ENCODE data around the gene ENO3.

The ENO3 gene

DNA sequence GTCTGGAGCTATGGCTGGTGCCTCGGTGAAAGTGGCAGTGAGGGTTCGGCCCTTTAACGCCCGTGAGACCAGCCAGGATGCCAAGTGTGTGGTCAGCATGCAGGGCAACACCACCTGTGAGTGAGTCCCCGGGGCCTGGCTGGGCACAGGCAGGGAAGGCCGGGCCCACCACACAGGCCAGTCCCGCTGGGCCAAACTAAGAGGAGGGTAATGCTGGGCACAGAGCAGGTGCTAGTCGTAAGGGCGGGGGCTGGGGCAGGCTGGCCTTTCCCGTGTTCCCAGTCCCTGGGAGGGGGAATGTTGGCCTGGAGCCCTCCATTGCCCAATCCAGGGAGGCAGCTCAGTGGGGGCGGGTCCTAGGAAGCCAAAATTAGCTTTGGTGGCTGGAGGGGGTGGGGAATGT is 49.3 kb downstream of the ENO3 start:
- intact Hi-C loops (cut with DNase I; ENCODE audit: low total_unique reads) = no loop called here
- Histone ChIP-seq H3K4me1 (peaks cover 0 to 37% (median 31%) of the 10 kb centered on the region in 4 donors), H3K9me3 (no peaks in the 10 kb centered on the region), H3K4me3 (peak overlapping the region; percentile 85 to 100), H3K27ac (peak overlapping the region; percentile 94 to 97), H3K36me3 (peaks cover 42 to 46% (median 44%) of the 10 kb centered on the region in 3 donors), H3K27me3 (no peaks in the 10 kb centered on the region)
- TF ChIP-seq, protein P1, sequence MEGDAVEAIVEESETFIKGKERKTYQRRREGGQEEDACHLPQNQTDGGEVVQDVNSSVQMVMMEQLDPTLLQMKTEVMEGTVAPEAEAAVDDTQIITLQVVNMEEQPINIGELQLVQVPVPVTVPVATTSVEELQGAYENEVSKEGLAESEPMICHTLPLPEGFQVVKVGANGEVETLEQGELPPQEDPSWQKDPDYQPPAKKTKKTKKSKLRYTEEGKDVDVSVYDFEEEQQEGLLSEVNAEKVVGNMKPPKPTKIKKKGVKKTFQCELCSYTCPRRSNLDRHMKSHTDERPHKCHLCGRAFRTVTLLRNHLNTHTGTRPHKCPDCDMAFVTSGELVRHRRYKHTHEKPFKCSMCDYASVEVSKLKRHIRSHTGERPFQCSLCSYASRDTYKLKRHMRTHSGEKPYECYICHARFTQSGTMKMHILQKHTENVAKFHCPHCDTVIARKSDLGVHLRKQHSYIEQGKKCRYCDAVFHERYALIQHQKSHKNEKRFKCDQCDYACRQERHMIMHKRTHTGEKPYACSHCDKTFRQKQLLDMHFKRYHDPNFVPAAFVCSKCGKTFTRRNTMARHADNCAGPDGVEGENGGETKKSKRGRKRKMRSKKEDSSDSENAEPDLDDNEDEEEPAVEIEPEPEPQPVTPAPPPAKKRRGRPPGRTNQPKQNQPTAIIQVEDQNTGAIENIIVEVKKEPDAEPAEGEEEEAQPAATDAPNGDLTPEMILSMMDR (IDR thresholded peaks at IDR 0.05) = no peak
- peak; percentile 82 to 94 for DNase-seq

GRCh38 chr17:5002121-5002788 is 51.3 kb downstream of the ENO3 start:
- intact Hi-C loops (cut with DNase I; ENCODE audit: low total_unique reads) = no loop called here
- Histone ChIP-seq H3K4me3 (no peak overlapping the region), H3K4me1 (peaks cover 0 to 31% (median 25%) of the 10 kb centered on the region in 4 donors), H3K27me3 (no peaks in the 10 kb centered on the region), H3K36me3 (peaks cover 62 to 66% (median 64%) of the 10 kb centered on the region in 3 donors), H3K9me3 (no peaks in the 10 kb centered on the region), H3K27ac (no peak overlapping the region)
- TF ChIP-seq, protein P1 (IDR thresholded peaks at IDR 0.05) = no peak
- DNase-seq = no peak

DNA sequence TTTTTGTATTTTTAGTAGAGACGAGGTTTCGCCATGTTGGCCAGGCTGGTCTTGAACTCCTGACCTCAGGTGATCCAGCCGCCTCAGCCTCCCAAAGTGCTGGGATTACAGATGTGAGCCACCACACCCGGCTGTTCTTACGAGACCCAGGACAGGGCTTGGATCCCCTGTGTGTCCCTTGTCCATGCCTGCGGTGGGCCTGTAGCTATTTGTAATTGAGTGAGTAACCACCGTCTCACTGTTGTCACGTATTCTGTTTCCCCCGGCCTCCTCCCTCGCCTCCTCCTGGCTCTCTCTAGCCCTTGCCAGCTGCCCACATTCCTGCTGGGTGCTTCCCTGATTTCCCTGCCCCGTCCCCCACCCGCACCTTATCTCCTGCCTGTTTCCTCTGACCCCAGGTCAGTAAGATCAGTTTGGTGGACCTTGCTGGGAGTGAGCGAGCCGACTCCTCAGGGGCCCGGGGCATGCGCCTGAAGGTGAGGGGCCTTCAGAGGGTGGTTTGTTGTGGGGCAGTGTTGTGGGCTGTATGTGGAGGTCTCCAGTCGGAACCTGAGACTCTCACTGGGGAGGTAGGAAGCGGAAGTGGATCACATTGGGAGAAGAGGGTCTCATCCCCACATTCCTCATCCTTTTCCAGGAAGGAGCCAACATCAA is 52.4 kb downstream of the ENO3 start:
- intact Hi-C loops (cut with DNase I; ENCODE audit: low total_unique reads) = no loop called here

More for the DNA sequence above, 52.4 kb downstream of the ENO3 start:
- no peak overlapping the region for H3K4me3 ChIP-seq
- TF ChIP-seq, protein P1 (IDR thresholded peaks at IDR 0.05) = no peak
- H3K27me3 ChIP-seq = no peaks in the 10 kb centered on the region
- peaks cover 73 to 77% (median 75%) of the 10 kb centered on the region in 3 donors for H3K36me3 ChIP-seq
- H3K9me3 ChIP-seq = no peaks in the 10 kb centered on the region
- peaks cover 0 to 30% (median 25%) of the 10 kb centered on the region in 4 donors for H3K4me1 ChIP-seq
- H3K27ac ChIP-seq = no peak overlapping the region
- no peak for DNase-seq

All from tibial artery (tissue), 4 donors.